ENCODE data around the gene HIPK4.

HIPK4 gene

DNA sequence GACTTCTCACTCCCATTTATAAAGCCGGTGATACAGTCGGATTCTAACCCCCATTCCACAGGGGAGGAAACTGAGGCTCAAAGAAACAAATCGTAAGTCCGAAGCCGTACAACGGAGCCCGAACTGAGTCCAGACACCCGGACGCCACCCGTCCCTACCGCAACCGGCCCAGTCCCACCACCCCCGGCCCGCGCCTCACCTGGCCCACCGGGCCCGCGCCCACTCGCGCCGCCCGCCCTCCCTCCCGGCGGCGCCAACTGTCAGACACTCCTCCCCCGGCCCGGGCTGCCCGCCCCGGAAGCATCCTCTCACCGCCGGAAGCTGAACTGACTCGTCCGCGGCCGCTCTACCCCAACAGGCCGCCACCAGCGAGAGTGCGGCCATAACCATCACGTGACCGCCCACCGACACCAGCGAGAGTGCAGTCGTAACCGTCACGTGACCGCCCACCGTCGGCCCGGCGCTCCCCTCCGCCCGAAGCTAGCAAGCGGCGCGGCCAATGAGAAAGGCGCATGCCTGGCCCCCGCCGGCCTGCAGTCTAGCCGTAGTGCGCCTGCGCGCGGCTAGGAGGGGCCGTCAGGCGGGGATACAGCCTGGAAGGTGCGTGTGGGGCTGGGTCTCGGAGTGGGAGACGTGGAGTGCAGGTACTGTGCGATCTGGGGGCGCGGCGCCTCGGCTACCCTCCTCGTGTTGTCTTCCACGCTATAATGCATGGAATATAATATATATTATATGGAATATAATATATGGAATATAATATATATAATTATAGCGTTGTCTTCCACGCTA is 41.7 kb downstream of the HIPK4 start, which contains the start of the genes C19orf47 and PLD3:
TSS of gene C19orf47 (minus strand) at position 273 of the 789 bp plus-strand sequence. CDS start 6,540 bp downstream, outside the sequence.
TSS of gene PLD3 (plus strand) at position 571 of the 789 bp plus-strand sequence. CDS start 17,789 bp downstream, outside the sequence.
- TF ChIP-seq, protein P1, sequence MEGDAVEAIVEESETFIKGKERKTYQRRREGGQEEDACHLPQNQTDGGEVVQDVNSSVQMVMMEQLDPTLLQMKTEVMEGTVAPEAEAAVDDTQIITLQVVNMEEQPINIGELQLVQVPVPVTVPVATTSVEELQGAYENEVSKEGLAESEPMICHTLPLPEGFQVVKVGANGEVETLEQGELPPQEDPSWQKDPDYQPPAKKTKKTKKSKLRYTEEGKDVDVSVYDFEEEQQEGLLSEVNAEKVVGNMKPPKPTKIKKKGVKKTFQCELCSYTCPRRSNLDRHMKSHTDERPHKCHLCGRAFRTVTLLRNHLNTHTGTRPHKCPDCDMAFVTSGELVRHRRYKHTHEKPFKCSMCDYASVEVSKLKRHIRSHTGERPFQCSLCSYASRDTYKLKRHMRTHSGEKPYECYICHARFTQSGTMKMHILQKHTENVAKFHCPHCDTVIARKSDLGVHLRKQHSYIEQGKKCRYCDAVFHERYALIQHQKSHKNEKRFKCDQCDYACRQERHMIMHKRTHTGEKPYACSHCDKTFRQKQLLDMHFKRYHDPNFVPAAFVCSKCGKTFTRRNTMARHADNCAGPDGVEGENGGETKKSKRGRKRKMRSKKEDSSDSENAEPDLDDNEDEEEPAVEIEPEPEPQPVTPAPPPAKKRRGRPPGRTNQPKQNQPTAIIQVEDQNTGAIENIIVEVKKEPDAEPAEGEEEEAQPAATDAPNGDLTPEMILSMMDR (IDR thresholded peaks at IDR 0.05; ENCODE audit: control insufficient read depth, insufficient read depth, low read depth, low read length, missing control alignments), result no peak
- peak within 1 kb of the TSS; percentile 86 for H3K4me3 ChIP-seq (ENCODE audit: control insufficient read depth, low read depth, low read length)
- DNase-seq (ENCODE audit: low read depth), result peak; percentile 94

DNA sequence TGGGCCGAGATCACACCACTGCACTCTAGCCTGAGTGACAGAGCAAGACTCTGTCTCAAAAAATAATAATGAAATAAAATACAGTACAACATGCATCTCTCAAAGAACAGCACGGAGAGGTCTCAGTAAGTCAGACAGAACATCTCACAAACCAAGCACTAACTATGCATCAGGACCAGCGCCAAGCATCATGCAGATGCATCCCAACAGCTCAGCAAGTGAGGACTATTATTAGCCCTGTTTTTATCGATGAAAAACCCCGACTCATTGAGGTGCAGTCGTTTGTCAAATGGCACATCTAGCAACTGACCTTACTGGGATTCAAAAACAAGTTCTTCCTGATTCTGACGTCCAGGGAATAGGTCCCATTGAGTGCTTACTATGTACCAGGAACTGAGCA is 45.6 kb downstream of the HIPK4 start:
- TF ChIP-seq, protein P1 (IDR thresholded peaks at IDR 0.05; ENCODE audit: control insufficient read depth, insufficient read depth, low read depth, low read length, missing control alignments), result no peak
- H3K4me3 ChIP-seq (ENCODE audit: control insufficient read depth, low read depth, low read length), result no peak overlapping the region
- DNase-seq (ENCODE audit: low read depth), result no peak

DNA sequence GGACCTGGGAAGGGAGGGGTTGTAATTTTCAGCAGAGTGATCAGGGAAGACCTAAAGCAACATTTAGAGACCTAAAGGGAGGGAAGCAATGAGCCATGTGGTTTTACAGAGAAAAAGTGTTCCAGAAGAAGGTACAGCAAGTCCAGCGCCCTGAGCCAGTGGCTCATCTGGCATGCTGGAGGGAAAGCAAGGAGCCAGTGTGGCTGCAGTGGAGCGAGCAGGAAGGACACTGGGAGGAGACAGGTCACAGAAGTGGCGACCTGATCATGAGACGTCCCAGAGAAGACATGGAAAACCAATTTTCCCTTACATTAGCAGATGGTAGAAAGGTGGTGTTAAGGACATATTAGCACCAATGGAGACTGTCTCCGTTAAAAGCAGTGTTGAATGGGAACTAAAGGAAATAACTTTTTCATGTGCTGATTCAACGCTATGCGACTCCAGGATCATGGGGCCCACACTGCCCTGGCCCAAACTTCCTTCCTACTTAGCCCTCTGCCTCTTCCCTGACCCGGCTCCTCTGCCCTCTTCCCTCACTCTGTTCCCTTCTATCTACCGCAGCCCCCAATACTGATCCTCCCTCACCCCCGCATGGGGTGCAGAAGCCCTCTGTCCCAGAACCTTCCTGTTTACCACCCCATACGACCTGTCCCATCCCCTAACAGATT is 47.2 kb downstream of the HIPK4 start:
- no peak overlapping the region for H3K4me3 ChIP-seq (ENCODE audit: control insufficient read depth, low read depth, low read length)
- DNase-seq (ENCODE audit: low read depth), result no peak
- TF ChIP-seq, protein P1 (IDR thresholded peaks at IDR 0.05; ENCODE audit: control insufficient read depth, insufficient read depth, low read depth, low read length, missing control alignments), result no peak

DNA sequence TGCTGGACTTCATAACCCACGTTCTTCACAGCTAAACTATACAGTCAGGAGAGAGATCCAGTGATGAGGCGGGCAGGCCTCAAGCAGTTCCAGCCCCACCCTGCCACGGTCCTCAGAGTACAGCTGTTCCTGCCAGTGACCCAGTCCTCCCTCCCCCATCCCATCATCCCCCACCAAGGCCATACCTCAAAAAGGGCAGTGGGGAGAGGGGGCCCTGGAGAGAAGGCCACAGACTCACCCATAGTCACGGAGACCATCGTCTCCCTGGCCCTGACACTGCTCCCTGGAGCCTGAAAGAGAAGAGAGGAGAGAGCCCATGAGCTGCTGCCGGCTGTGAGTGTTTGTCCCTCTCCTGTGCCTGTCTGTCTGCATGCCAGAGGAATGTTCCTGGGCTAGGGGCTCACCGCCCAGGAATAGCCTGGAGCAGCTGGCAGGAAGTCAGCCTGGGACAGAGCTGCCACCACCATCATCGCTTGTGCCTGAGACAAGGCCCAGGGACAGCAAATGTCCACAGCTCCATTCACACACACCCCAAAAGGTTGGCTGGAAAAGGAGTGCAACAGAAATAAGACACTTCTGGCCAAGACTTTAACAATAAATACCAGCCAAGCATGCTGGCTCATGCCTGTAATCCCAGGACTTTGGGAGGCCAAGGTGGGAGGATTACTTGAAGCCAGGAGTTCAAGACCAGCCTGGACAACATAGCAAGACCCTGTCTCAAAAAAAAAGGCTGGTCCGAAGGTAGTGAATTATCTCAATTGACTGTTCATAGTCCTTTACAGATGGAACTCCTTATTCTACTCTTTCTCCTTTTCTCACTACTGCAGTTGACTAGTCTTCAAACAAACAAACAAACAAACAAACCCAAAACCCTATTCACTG is 48.1 kb downstream of the HIPK4 start:
- DNase-seq (ENCODE audit: low read depth), result no peak
- TF ChIP-seq, protein P1 (IDR thresholded peaks at IDR 0.05; ENCODE audit: control insufficient read depth, insufficient read depth, low read depth, low read length, missing control alignments), result no peak
- no peak overlapping the region for H3K4me3 ChIP-seq (ENCODE audit: control insufficient read depth, low read depth, low read length)

DNA sequence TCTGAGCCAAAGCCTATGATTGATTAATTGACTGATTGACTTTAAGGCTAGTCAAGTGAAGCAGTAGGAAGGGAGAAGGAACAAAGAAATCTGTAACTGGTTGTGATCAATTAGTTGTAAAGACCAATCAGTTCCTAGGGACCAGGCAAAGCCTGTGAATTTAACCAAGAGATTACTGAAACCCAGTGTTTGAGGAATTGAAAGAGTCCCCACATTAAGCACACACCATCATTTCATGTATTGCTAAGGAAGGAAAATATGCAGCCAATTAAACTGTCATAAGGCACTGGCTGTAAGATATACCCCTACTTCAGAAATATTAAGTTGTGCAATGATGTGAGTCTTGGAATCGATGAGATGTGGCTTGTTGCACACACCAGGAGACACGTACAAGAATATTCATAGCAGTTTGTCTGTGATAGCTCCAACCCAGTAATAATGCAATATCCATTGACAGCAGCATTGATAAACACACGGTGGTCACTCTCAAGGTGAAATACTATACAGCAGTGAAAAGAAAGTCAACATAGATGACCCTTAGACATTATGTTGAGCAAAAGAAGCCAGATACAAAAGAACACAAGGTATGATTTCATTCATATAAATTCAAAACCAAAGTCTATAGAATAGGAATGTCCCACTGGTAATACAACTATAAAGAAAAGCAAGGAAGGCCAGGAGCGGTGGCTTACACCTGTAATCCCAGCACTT is 50.8 kb downstream of the HIPK4 start:
- DNase-seq (ENCODE audit: low read depth), result no peak

More for the DNA sequence above, 50.8 kb downstream of the HIPK4 start:
- TF ChIP-seq, protein P1 (IDR thresholded peaks at IDR 0.05; ENCODE audit: control insufficient read depth, insufficient read depth, low read depth, low read length, missing control alignments), result no peak
- H3K4me3 ChIP-seq (ENCODE audit: control insufficient read depth, low read depth, low read length), result no peak overlapping the region
